VCaP (cell line): ENCODE data around the gene DEAF1.

Source experiments
- H3K27ac ChIP-seq: fragments of 450-650 bp; 2 replicates; pipeline ENCODE4 v1.5.1; 2017
- TF ChIP-seq, protein P1 (sequence below): fragments of 450-650 bp; conservative IDR thresholded peaks from 2 replicates; pipeline ENCODE4 v1.5.1; 2017; ENCODE audit warnings: mild to moderate bottlenecking, moderate library complexity

The DEAF1 gene

DNA sequence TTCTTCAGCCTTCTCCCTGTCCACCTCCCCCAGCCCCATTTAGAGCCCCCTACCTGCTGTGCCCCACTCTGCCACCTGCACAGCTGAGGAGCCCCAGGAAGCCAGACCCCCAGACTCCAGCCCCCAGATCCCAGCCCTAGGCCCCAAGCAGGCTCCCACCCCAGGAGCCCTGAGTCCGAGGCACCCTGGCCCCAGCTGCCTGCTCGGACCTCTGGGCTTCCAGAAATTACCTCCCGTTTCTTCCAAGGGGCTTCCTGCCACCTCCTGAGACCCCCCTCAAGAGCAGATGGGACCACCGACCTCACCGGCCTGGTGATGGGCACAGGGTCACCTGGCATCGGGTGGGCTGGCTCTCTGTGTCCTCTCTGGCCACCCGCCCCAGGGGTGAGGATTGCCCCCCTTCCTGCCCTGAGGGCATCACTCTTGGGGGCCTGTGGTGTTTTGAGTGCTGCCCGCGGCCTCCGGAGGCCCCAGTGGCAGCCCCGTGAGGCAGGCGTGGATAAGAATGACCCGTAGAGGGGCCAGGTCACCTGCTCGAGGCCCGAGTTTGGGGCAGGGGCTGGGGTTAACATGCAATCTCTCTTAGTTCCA is 34.0 kb upstream of the DEAF1 start:
- TF ChIP-seq, protein P1, sequence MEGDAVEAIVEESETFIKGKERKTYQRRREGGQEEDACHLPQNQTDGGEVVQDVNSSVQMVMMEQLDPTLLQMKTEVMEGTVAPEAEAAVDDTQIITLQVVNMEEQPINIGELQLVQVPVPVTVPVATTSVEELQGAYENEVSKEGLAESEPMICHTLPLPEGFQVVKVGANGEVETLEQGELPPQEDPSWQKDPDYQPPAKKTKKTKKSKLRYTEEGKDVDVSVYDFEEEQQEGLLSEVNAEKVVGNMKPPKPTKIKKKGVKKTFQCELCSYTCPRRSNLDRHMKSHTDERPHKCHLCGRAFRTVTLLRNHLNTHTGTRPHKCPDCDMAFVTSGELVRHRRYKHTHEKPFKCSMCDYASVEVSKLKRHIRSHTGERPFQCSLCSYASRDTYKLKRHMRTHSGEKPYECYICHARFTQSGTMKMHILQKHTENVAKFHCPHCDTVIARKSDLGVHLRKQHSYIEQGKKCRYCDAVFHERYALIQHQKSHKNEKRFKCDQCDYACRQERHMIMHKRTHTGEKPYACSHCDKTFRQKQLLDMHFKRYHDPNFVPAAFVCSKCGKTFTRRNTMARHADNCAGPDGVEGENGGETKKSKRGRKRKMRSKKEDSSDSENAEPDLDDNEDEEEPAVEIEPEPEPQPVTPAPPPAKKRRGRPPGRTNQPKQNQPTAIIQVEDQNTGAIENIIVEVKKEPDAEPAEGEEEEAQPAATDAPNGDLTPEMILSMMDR = no peak
- no peak overlapping the region; the same call in 1 of the 2 replicates for H3K27ac ChIP-seq

DNA sequence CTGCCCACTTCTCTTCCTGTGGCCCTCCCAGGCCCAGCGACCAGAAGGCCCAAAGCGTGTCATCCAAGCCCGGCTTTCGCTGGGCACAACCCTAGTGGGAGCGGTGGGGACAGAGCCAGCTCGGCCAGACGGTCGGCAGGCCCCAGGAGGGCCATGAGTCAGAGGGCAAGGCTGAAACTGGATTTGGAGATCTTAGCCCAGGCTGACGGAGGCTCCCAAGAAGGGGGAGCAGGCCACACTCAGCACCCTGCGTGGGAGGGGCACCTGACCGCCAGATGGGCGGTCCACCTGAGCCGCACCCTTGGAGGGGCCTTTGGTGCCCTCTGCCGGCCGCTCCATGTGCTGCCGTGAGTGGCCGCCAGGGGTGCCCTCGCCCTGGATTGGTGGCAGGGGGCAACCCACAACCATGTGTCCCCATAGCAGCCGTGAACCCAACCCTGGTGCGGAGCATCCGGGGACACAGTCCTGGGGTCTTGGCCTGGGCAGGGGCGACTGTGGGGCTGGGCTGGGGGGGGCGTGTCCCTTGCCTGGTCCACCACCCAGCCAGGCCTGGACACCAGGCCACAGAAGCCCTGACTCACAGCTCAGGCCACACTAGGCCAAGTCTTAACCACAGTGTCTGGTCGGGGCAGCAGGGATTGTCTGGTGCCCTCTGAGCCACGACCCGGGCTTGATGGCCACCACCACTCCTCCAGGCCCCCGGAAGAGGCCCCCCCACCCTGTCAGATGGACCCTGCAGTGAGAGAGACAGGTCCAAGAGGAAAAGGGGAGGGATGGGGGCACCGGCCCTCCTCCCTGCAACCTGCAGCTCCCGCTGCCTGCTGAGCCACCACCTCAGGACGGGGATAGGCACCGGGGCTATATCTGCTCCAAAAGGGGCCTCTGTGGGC is 33.1 kb upstream of the DEAF1 start:
- peak overlapping the region; percentile 94 for H3K27ac ChIP-seq
- TF ChIP-seq, protein P1 = peak; percentile 91

DNA sequence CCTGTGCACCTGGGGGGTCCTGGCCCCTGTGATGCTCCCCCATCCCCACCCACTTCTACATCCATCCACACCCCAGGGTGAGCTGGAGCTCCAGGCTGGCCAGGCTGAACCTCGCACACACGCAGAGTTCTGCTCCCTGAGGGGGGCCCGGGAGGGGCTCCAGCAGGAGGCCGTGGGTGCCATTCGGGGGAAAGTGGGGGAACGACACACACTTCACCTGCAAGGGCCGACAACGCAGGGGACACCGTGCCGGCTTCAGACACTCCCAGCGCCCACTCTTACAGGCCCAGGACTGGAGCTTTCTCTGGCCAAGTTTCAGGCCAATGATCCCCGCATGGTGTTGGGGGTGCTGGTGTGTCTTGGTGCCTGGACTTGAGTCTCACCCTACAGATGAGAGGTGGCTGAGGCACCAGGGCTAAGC is 32.3 kb upstream of the DEAF1 start:
- peak overlapping the region; percentile 94 for H3K27ac ChIP-seq
- TF ChIP-seq, protein P1 = no peak

DNA sequence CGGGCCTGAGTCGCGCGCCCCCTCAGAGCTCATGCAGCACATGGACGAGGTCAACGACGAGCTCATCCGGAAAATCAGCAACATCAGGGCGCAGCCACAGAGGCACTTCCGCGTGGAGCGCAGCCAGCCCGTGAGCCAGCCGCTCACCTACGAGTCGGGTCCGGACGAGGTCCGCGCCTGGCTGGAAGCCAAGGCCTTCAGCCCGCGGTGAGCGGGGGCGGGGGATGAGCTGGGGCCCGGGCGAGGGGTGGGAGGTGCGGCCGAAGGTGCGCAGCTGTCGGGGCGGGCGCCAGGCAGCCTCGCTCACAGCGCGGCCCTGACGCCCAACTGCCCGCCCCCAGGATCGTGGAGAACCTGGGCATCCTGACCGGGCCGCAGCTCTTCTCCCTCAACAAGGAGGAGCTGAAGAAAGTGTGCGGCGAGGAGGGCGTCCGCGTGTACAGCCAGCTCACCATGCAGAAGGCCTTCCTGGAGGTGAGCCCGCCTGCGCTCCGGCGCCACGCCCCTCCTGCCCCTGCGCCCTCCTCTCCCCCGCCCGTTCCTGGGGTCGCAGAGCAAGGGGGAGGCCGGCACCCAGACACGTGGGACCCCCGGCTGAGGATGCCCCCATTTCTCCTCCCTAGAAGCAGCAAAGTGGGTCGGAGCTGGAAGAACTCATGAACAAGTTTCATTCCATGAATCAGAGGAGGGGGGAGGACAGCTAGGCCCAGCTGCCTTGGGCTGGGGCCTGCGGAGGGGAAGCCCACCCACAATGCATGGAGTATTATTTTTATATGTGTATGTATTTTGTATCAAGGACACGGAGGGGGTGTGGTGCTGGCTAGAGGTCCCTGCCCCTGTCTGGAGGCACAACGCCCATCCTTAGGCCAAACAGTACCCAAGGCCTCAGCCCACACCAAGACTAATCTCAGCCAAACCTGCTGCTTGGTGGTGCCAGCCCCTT is 31.5 kb upstream of the DEAF1 start:
- TF ChIP-seq, protein P1 = no peak
- peak overlapping the region; percentile 94 for H3K27ac ChIP-seq

DNA sequence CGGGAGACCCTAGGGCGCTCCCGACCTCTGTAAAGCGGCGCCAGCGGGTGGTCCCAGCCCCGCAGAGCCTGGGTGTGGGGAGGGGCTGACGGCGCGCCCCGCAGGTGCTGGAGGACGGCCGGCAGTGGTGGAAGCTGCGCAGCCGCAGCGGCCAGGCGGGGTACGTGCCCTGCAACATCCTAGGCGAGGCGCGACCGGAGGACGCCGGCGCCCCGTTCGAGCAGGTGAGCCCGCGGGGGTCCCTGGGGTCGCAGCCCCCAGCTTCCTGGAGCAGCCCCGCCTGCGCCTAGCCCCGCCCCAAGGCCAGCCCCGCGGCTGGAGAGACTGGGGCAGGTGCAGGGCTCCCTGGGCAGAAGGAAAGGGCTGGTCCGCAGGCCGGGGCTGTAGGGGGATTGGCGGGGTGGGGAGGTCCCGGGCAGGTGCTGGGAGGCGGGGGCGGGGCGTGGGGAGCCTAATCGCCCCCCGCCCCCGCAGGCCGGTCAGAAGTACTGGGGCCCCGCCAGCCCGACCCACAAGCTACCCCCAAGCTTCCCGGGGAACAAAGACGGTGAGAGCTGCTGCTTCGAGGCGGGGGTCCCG is 30.7 kb upstream of the DEAF1 start:
- H3K27ac ChIP-seq = peak overlapping the region; percentile 94
- TF ChIP-seq, protein P1 = no peak

DNA sequence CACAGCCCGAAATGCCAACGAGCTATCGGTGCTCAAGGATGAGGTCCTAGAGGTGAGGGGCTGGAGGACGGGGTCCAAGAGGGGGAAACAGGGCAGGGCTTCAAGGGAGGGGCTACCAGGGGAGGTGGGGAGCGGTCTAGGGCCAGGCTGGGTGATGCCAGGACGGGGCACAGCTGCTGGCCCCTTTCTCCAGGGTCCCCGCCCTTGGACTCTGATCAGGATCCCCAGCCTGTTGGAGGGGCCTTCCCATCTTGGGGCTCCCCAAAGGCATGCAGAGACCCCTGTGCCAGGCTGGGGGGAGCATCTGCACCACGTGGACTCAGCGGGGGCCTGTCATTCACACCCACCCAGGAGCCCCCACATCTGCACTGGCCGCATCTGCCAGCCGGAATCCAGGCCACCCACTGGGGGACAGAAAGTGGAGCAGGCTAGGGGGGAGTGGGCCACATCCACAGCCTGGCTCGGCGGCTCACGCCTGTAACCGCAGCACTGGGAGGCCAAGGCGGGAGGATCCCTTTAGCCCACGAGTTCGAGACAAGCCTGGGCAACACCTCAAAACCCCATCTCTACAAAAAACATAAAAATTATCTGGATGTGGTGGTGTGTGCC is 29.9 kb upstream of the DEAF1 start:
- TF ChIP-seq, protein P1 = no peak
- H3K27ac ChIP-seq = peak overlapping the region; percentile 94
